OCI-LY7 (cell line): ENCODE results near the gene BTBD9. TPM values are rescaled to one million over a fixed set of nuclear protein-coding genes. Genes with fewer than 3 reads are reported as not detected.
A peak's percentile ranks its signal among the peaks of the same experiment; 100 is the strongest.

Experiments
- BruUV-seq: library from RNA; stranded (reverse); fragments of 400-500 nt; replicated peaks from 2 replicates; lab custom pipeline; 2021; lab: Mats Ljungman, UMichigan
- CTCF ChIA-PET: fragments of 300-600 bp; sonication (Branson Sonifier 250); formaldehyde crosslinking; loops from one replicate; lab custom pipeline; 2022; ENCODE audit warnings: antibody characterized with exemption; ENCODE audit not compliant: unreplicated experiment; lab: Charles Lee
- POLR2A ChIA-PET: fragments of 300-600 bp; sonication (Branson Sonifier 250); formaldehyde crosslinking; loops from one replicate; lab custom pipeline; 2022; ENCODE audit warnings: antibody characterized with exemption; lab: Charles Lee
- DNase-seq: peaks from one replicate; pipeline ENCODE4 v3.0.0-alpha.2; 2015; ENCODE audit warnings: low spot score
- H2AFZ ChIP-seq: fragments of 200-600 bp; sonication (generic), shearing (Covaris generic); 2 replicates; pipeline ENCODE4 v1.6.1; 2014; ENCODE audit warnings: mild to moderate bottlenecking, antibody characterized with exemption, low read length, moderate library complexity
- H3K27ac ChIP-seq: fragments of 200-600 bp; sonication (generic); 2 replicates; pipeline ENCODE4 v1.5.1; 2014; ENCODE audit warnings: mixed run types, low read depth, mild to moderate bottlenecking, moderate library complexity, low read length, inconsistent platforms; ENCODE audit not compliant: poor library complexity, severe bottlenecking
- H3K36me3 ChIP-seq: fragments of 200-600 bp; sonication (generic); 2 replicates; pipeline ENCODE4 v1.6.1; 2014; ENCODE audit warnings: mild to moderate bottlenecking, antibody characterized with exemption, low read length, moderate library complexity, mixed read lengths; ENCODE audit not compliant: insufficient read depth
- H3K4me1 ChIP-seq: fragments of 200-600 bp; sonication (generic); 2 replicates; pipeline ENCODE4 v1.5.1; 2014; ENCODE audit warnings: mild to moderate bottlenecking, low read length; ENCODE audit not compliant: insufficient read depth, poor library complexity, severe bottlenecking
- H3K4me2 ChIP-seq: fragments of 200-600 bp; sonication (generic); 2 replicates; pipeline ENCODE4 v1.6.1; 2014; ENCODE audit warnings: mild to moderate bottlenecking, low read length
- H3K4me3 ChIP-seq: fragments of 200-600 bp; sonication (generic); 2 replicates; pipeline ENCODE4 v1.5.1; 2014; ENCODE audit warnings: mild to moderate bottlenecking, low read depth, low read length; ENCODE audit not compliant: poor library complexity, severe bottlenecking
- H3K79me2 ChIP-seq: fragments of 200-600 bp; sonication (generic); 2 replicates; pipeline ENCODE4 v1.6.1; 2016; ENCODE audit warnings: low read depth, mild to moderate bottlenecking, low read length, moderate library complexity, mixed read lengths; ENCODE audit not compliant: insufficient read depth
- H3K9me2 ChIP-seq: fragments of 200-600 bp; sonication (generic); 2 replicates; pipeline ENCODE4 v1.6.1; 2016; ENCODE audit warnings: mild to moderate bottlenecking, low read length, mixed read lengths; ENCODE audit not compliant: insufficient read depth
- H3K9me3 ChIP-seq: fragments of 200-600 bp; sonication (generic); 2 replicates; pipeline ENCODE4 v1.6.1; 2014; ENCODE audit warnings: mild to moderate bottlenecking, mixed run types, low read length, mixed read lengths
- H4K20me1 ChIP-seq: fragments of 200-600 bp; sonication (generic); 2 replicates; pipeline ENCODE4 v1.6.1; 2014; ENCODE audit warnings: mild to moderate bottlenecking, antibody characterized with exemption, low read length, moderate library complexity, mixed read lengths; ENCODE audit not compliant: insufficient read depth
- CTCF ChIP-seq: fragments of 200-600 bp; sonication (generic); conservative IDR thresholded peaks from 2 replicates; pipeline ENCODE4 v1.5.1; 2014; ENCODE audit warnings: mild to moderate bottlenecking, antibody characterized with exemption, low read length, moderate library complexity, mixed read lengths
- EZH2phosphoT487 ChIP-seq: fragments of 200-600 bp; sonication (generic); IDR thresholded peaks from 2 replicates; pipeline ENCODE4 v1.6.1; 2018; ENCODE audit warnings: low read depth, borderline replicate concordance, mild to moderate bottlenecking, mixed run types, antibody characterized with exemption, low read length, moderate library complexity, mixed read lengths
- intact Hi-C: fragments of 100-400 bp; cut with micrococcal nuclease; formaldehyde crosslinking; loops from one replicate; pipeline ENCODE4 v1.10.0; 2022; ENCODE audit not compliant: unreplicated experiment
- total RNA-seq, 2 experiments: library from RNA; depleted of rRNA in 1 of 2; stranded (reverse); fragments of >200 nt in 1 of 2; shearing (Covaris generic) in 1 of 2; gene quantifications; 2 replicates each; pipeline ENCODE4 v1.2.3, GENCODE V29; 2014 to 2022

BTBD9 gene
- total RNA-seq, 2 experiments from 2014 or later: 5.9 to 7.3 TPM

- no peaks in the 10 kb centered on the region for H3K79me2 ChIP-seq
- H2AFZ ChIP-seq: no peak overlapping the region
- intact Hi-C loops: no loop called here
- DNase-seq: no peak
- no peaks in the 10 kb centered on the region for H3K36me3 ChIP-seq
- no peaks in the 10 kb centered on the region for H3K9me2 ChIP-seq
- BruUV-seq: no TSS peak
- H3K4me3 ChIP-seq: no peak overlapping the region
- no peak overlapping the region for H3K4me2 ChIP-seq
- no peak overlapping the region for H3K27ac ChIP-seq
- H4K20me1 ChIP-seq: no peaks in the 10 kb centered on the region
- peaks cover 8% of the 10 kb centered on the region for H3K4me1 ChIP-seq
- TF ChIP-seq CTCF (no peak), EZH2phosphoT487 (no peak)
- ChIA-PET POLR2A (interaction anchor here (0.8 kb wide), 1 partner anchor 10 kb away, joined by 3 read pairs; no protein-coding TSS in a partner anchor), CTCF (no interaction called here)
- no peaks in the 10 kb centered on the region for H3K9me3 ChIP-seq
These were observed 85.7 kb downstream of the BTBD9 start for GRCh38 chr6:38554014-38554413.

GRCh38 chr6:38552121-38552520, 87.6 kb downstream of the BTBD9 start:
- no peak for TF ChIP-seq CTCF
- no peak for TF ChIP-seq EZH2phosphoT487
- CTCF ChIA-PET: no interaction called here
- Histone ChIP-seq H4K20me1 (no peaks in the 10 kb centered on the region), H3K36me3 (no peaks in the 10 kb centered on the region), H3K9me3 (no peaks in the 10 kb centered on the region), H3K79me2 (no peaks in the 10 kb centered on the region), H3K27ac (no peak overlapping the region), H3K4me1 (peaks cover 8% of the 10 kb centered on the region), H3K4me3 (no peak overlapping the region), H3K4me2 (peak overlapping the region; percentile 16; the same call in 1 of the 2 replicates), H2AFZ (no peak overlapping the region), H3K9me2 (no peaks in the 10 kb centered on the region)
- BruUV-seq: no TSS peak
- peak; percentile 75 for DNase-seq
- POLR2A ChIA-PET: interaction anchor here (0.6 kb wide), 1 partner anchor 578 kb away, joined by 3 read pairs; no protein-coding TSS in a partner anchor
- intact Hi-C loops: no loop called here

GRCh38 chr6:38549795-38550194, 89.9 kb downstream of the BTBD9 start:
- H3K4me3 ChIP-seq: no peak overlapping the region
- no peaks in the 10 kb centered on the region for H3K36me3 ChIP-seq
- POLR2A ChIA-PET: no interaction called here
- no peak for TF ChIP-seq EZH2phosphoT487
- no peaks in the 10 kb centered on the region for H3K79me2 ChIP-seq
- H3K9me2 ChIP-seq: no peaks in the 10 kb centered on the region
- H2AFZ ChIP-seq: no peak overlapping the region
- no peak overlapping the region for H3K4me2 ChIP-seq
- H4K20me1 ChIP-seq: no peaks in the 10 kb centered on the region
- peaks cover 8% of the 10 kb centered on the region for H3K4me1 ChIP-seq
- H3K27ac ChIP-seq: no peak overlapping the region
- DNase-seq: no peak
- no peaks in the 10 kb centered on the region for H3K9me3 ChIP-seq
- intact Hi-C loops: no loop called here
- CTCF ChIA-PET: no interaction called here
- BruUV-seq: no TSS peak
